Neural cell (in vitro differentiated cells): ENCODE results near the gene PIK3R3. TPM values are rescaled to one million over a fixed set of nuclear protein-coding genes. Genes with fewer than 3 reads are reported as not detected.
"Not testable (repeated sequence)": the region's sequence is repeated elsewhere in the genome, so short reads cannot be mapped to it uniquely, and the experiment has no call there.

Source experiments
- H2AFZ ChIP-seq: fragments of 200-600, 300-800 bp; sonication (generic), shearing (Covaris generic); 2 replicates; pipeline ENCODE4 v1.6.0; 2014; ENCODE audit warnings: low read depth, mild to moderate bottlenecking, antibody characterized with exemption, low read length, moderate library complexity
- H3F3A ChIP-seq: fragments of 200-600 bp; shearing (Covaris generic); 2 replicates; pipeline ENCODE4 v1.6.1; 2016; ENCODE audit warnings: mild to moderate bottlenecking, moderate library complexity, mixed read lengths, antibody characterized with exemption, low read length; ENCODE audit not compliant: insufficient read depth, poor library complexity, severe bottlenecking
- H3K27ac ChIP-seq: fragments of 200-600, 300-800 bp; sonication (generic), shearing (Covaris generic); 2 replicates; pipeline ENCODE4 v1.5.1; 2014; ENCODE audit warnings: mild to moderate bottlenecking, low read length, moderate library complexity
- H3K27me3 ChIP-seq: fragments of 300-800, 200-600 bp; sonication (generic), shearing (Covaris generic); 2 replicates; pipeline ENCODE4 v1.6.0; 2014; ENCODE audit warnings: mild to moderate bottlenecking, low read depth, low read length, moderate library complexity; ENCODE audit not compliant: insufficient read depth
- H3K36me3 ChIP-seq: fragments of 300-800, 200-600 bp; sonication (generic), shearing (Covaris generic); 2 replicates; pipeline ENCODE4 v1.5.1; 2014; ENCODE audit warnings: mild to moderate bottlenecking, antibody characterized with exemption, low read length, moderate library complexity; ENCODE audit not compliant: insufficient read depth
- H3K4me2 ChIP-seq: fragments of 300-800, 200-600 bp; sonication (generic), shearing (Covaris generic); 2 replicates; pipeline ENCODE4 v1.6.0; 2014; ENCODE audit warnings: mild to moderate bottlenecking, low read length
- H3K4me3 ChIP-seq: fragments of 300-800, 200-600 bp; sonication (generic), shearing (Covaris generic); 2 replicates; pipeline ENCODE4 v1.5.1; 2014; ENCODE audit warnings: mild to moderate bottlenecking, low read length, moderate library complexity
- H3K79me2 ChIP-seq: fragments of 200-600 bp; shearing (Covaris generic); replicated peaks from 2 replicates; pipeline ENCODE4 v1.6.0; 2014; ENCODE audit warnings: mild to moderate bottlenecking, low read length, moderate library complexity; ENCODE audit not compliant: insufficient read depth
- H3K9ac ChIP-seq: fragments of 300-800, 200-600 bp; sonication (generic), shearing (Covaris generic); 2 replicates; pipeline ENCODE4 v1.6.1; 2016; ENCODE audit warnings: mild to moderate bottlenecking, low read length, mixed read lengths
- H3K9me2 ChIP-seq: fragments of 200-600 bp; shearing (Covaris generic); 2 replicates; pipeline ENCODE4 v1.6.1; 2016; ENCODE audit warnings: mild to moderate bottlenecking, low read length, mixed read lengths; ENCODE audit not compliant: insufficient read depth
- H3K9me3 ChIP-seq: fragments of 200-600, 300-800 bp; sonication (generic), shearing (Covaris generic); 2 replicates; pipeline ENCODE4 v1.6.1; 2016; ENCODE audit warnings: mild to moderate bottlenecking, mixed run types, low read length, moderate library complexity, mixed read lengths
- H4K20me1 ChIP-seq: fragments of 200-600 bp; shearing (Covaris generic); 2 replicates; pipeline ENCODE4 v1.6.1; 2016; ENCODE audit warnings: mild to moderate bottlenecking, mixed run types; ENCODE audit not compliant: insufficient read depth
- EP300 ChIP-seq: fragments of 450-650 bp; conservative IDR thresholded peaks from 2 replicates; pipeline ENCODE4 v1.6.1; 2014; ENCODE audit warnings: antibody characterized with exemption, mild to moderate bottlenecking, moderate library complexity; ENCODE audit not compliant: poor library complexity, severe bottlenecking
- EZH2 ChIP-seq: fragments of 200-600, 300-800 bp; shearing (Covaris generic), sonication (generic); IDR thresholded peaks from 2 replicates; pipeline ENCODE4 v1.6.1; 2014; ENCODE audit warnings: antibody characterized with exemption, low read length, borderline replicate concordance, mild to moderate bottlenecking; ENCODE audit not compliant: insufficient read depth, poor library complexity, severe bottlenecking
- MXI1 ChIP-seq: fragments of 450-650 bp; conservative IDR thresholded peaks from 2 replicates; pipeline ENCODE4 v1.6.1; 2014; ENCODE audit warnings: antibody characterized with exemption, mild to moderate bottlenecking; ENCODE audit not compliant: poor library complexity, severe bottlenecking
- POLR2AphosphoS5 ChIP-seq: IDR thresholded peaks from 2 replicates; pipeline ENCODE4 v1.6.1; 2012
- RAD21 ChIP-seq: fragments of 450-650 bp; conservative IDR thresholded peaks from 2 replicates; pipeline ENCODE4 v1.6.1; 2014; ENCODE audit warnings: antibody characterized with exemption, mild to moderate bottlenecking, moderate library complexity
- SMC3 ChIP-seq: fragments of 450-650 bp; conservative IDR thresholded peaks from 2 replicates; pipeline ENCODE4 v1.6.1; 2014; ENCODE audit warnings: antibody characterized with exemption, mild to moderate bottlenecking, moderate library complexity; ENCODE audit not compliant: poor library complexity
- TAF1 ChIP-seq: IDR thresholded peaks from 2 replicates; pipeline ENCODE4 v1.6.1; 2012; ENCODE audit warnings: low read depth
- polyA plus RNA-seq: library from polyadenylated mRNA; depleted of rRNA; stranded (reverse); fragments of >200 nt; gene quantifications from 2 replicates; pipeline ENCODE4 v1.2.3, GENCODE V29; 2014
- TF ChIP-seq, protein P1 (sequence below): IDR thresholded peaks from 2 replicates; pipeline ENCODE4 v1.6.1; 2012; ENCODE audit warnings: borderline replicate concordance
- TF ChIP-seq, protein P2 (sequence below): fragments of 450-650 bp; IDR thresholded peaks from 2 replicates; pipeline ENCODE4 v1.5.1; 2014; ENCODE audit warnings: antibody characterized with exemption, mild to moderate bottlenecking, moderate library complexity; ENCODE audit not compliant: poor library complexity, severe bottlenecking

The PIK3R3 gene
- polyA plus RNA-seq, 1 donor from 2014 or later: 119 TPM

DNA sequence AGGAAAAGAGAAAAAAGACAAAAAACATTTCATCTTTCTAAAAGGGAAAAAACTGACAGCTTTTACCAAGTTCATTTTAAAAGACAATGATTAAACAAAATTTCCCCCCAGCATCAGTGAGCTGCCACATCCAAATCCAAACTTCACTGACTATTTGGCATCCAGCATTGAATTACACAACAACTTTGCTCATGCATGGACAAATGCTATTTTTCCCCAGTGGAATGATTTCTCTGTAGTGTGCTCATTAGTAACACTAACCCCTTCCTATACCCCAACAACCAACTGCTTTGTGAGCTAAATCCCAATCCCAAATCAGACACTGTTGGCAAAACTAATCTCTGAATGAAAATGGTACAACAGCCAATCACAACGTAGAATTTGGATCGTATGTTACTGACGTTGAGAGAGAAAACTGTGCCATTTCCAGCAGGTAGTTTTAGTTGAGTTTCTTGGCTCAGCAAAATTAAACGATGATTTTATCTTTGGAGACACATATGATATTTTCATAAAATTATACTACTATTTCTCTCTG, 37.9 kb downstream of the PIK3R3 start:
- Histone ChIP-seq H2AFZ (no peak overlapping the region), H3K36me3 (peaks cover 8% of the 10 kb centered on the region), H3K9me3 (no peaks in the 10 kb centered on the region), H3K79me2 (peaks cover 98% of the 10 kb centered on the region), H3K9me2 (no peaks in the 10 kb centered on the region), H3K9ac (no peak overlapping the region), H3K4me3 (no peak overlapping the region), H4K20me1 (peaks cover 20% of the 10 kb centered on the region), H3F3A (no peaks in the 10 kb centered on the region), H3K27ac (no peak overlapping the region), H3K4me2 (no peak overlapping the region), H3K27me3 (no peaks in the 10 kb centered on the region)
- no peak for TF ChIP-seq TAF1
- TF ChIP-seq EZH2: no peak
- TF ChIP-seq, protein P1, sequence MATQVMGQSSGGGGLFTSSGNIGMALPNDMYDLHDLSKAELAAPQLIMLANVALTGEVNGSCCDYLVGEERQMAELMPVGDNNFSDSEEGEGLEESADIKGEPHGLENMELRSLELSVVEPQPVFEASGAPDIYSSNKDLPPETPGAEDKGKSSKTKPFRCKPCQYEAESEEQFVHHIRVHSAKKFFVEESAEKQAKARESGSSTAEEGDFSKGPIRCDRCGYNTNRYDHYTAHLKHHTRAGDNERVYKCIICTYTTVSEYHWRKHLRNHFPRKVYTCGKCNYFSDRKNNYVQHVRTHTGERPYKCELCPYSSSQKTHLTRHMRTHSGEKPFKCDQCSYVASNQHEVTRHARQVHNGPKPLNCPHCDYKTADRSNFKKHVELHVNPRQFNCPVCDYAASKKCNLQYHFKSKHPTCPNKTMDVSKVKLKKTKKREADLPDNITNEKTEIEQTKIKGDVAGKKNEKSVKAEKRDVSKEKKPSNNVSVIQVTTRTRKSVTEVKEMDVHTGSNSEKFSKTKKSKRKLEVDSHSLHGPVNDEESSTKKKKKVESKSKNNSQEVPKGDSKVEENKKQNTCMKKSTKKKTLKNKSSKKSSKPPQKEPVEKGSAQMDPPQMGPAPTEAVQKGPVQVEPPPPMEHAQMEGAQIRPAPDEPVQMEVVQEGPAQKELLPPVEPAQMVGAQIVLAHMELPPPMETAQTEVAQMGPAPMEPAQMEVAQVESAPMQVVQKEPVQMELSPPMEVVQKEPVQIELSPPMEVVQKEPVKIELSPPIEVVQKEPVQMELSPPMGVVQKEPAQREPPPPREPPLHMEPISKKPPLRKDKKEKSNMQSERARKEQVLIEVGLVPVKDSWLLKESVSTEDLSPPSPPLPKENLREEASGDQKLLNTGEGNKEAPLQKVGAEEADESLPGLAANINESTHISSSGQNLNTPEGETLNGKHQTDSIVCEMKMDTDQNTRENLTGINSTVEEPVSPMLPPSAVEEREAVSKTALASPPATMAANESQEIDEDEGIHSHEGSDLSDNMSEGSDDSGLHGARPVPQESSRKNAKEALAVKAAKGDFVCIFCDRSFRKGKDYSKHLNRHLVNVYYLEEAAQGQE: no peak
- no peak for TF ChIP-seq EP300
- TF ChIP-seq RAD21: no peak

DNA sequence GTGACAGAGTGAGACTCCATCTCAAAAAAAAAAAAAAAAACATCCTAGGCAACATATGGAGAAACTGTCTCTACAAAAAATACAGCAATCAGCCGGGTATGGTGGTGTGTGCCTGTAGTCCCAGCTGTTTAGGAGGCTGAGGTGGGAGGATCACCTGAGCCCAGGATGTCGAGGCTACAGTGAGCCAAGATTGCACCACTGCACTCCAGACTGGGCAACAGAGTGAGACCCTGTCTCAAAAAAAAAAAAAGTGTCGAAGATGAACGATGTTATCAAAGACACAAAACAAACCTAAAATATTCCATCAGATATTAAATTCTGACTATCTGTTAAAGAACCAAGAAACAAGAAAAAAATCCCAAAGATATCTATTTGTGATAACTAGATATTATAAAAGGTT, 38.6 kb downstream of the PIK3R3 start:
- Histone ChIP-seq H4K20me1 (peaks cover 23% of the 10 kb centered on the region), H3K79me2 (peaks cover 98% of the 10 kb centered on the region)
- H3K27ac ChIP-seq, H3K27me3 ChIP-seq, H3K36me3 ChIP-seq, H3K4me3 ChIP-seq, H2AFZ ChIP-seq, H3F3A ChIP-seq, H3K9me2 ChIP-seq, H3K9me3 ChIP-seq, H3K9ac ChIP-seq, H3K4me2 ChIP-seq: not testable (repeated sequence)

DNA sequence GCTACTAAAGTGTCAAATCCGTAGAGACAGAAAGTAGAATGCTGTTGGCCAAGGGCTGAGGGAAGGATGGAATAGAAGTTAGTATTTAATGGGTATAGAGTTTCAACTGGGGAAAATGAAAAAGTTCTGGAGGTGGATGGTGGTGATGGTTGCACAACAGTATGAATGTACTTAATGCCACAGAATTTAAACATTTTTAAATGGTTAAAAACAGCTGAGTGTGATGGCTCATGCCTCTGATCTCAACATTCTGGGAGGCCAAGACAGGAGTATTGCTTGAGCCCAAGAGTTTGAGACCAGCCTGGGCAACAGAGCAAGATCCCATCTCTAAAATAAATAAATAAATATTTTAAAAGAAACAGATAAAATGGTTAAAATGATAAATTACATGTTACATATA, 44.5 kb downstream of the PIK3R3 start:
- Histone ChIP-seq H3K36me3 (no peaks in the 10 kb centered on the region), H3K27ac (no peak overlapping the region), H3K4me3 (no peak overlapping the region), H3K4me2 (no peak overlapping the region), H3K9ac (no peak overlapping the region), H3K9me3 (no peaks in the 10 kb centered on the region), H3F3A (peaks cover 3% of the 10 kb centered on the region), H3K9me2 (no peaks in the 10 kb centered on the region), H4K20me1 (peaks cover 37% of the 10 kb centered on the region), H2AFZ (no peak overlapping the region), H3K27me3 (no peaks in the 10 kb centered on the region), H3K79me2 (peaks cover 96% of the 10 kb centered on the region)
- no peak for TF ChIP-seq TAF1
- no peak for TF ChIP-seq SMC3
- TF ChIP-seq, protein P1: no peak
- TF ChIP-seq RAD21: no peak
- TF ChIP-seq, protein P2, sequence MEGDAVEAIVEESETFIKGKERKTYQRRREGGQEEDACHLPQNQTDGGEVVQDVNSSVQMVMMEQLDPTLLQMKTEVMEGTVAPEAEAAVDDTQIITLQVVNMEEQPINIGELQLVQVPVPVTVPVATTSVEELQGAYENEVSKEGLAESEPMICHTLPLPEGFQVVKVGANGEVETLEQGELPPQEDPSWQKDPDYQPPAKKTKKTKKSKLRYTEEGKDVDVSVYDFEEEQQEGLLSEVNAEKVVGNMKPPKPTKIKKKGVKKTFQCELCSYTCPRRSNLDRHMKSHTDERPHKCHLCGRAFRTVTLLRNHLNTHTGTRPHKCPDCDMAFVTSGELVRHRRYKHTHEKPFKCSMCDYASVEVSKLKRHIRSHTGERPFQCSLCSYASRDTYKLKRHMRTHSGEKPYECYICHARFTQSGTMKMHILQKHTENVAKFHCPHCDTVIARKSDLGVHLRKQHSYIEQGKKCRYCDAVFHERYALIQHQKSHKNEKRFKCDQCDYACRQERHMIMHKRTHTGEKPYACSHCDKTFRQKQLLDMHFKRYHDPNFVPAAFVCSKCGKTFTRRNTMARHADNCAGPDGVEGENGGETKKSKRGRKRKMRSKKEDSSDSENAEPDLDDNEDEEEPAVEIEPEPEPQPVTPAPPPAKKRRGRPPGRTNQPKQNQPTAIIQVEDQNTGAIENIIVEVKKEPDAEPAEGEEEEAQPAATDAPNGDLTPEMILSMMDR: no peak
- no peak for TF ChIP-seq EZH2
- no peak for TF ChIP-seq POLR2AphosphoS5
- TF ChIP-seq EP300: no peak
- TF ChIP-seq MXI1: no peak
